Endothelial cell of umbilical vein (primary cell): Measurements from ENCODE around the gene C2orf74. TPM values are rescaled to one million over a fixed set of nuclear protein-coding genes. Genes with fewer than 3 reads are reported as not detected.

ENCODE experiments used
- BruUV-seq: library from RNA; stranded (reverse); fragments of 400-500 nt; replicated peaks from 2 replicates; lab custom pipeline; 2021; lab: Mats Ljungman, UMichigan
- CTCF ChIA-PET: fragments of 300-600, 350-600 bp; sonication (Branson Sonifier 250); formaldehyde crosslinking; loops from one replicate; lab custom pipeline; 2021; ENCODE audit warnings: antibody characterized with exemption, inconsistent platforms; lab: Charles Lee
- POLR2A ChIA-PET: fragments of 300-600, 350-600 bp; sonication (Branson Sonifier 250); formaldehyde crosslinking; loops from one replicate; lab custom pipeline; 2021; ENCODE audit warnings: antibody characterized with exemption, inconsistent platforms; lab: Charles Lee
- DNase-seq: peaks from one replicate; pipeline ENCODE4 v3.0.0-alpha.2; 2011; ENCODE audit warnings: low read depth, low spot score
- FAIRE-seq: peaks from 2 replicates; lab custom pipeline; 2011; peaks lifted over from hg19 to GRCh38; lab: Jason Lieb, UNC
- H2AFZ ChIP-seq: 2 replicates; pipeline ENCODE4 v1.6.0; 2012; ENCODE audit warnings: low read depth, low read length, control low read depth, inconsistent platforms
- H3K27ac ChIP-seq: 2 replicates; pipeline ENCODE4 v1.5.1; 2011; ENCODE audit warnings: low read depth, mild to moderate bottlenecking, control low read depth, low read length, moderate library complexity; ENCODE audit not compliant: insufficient read depth
- H3K27me3 ChIP-seq, 2 experiments: 2 replicates each; pipeline versions ENCODE4 v1.6.0 to v1.6.1; 2011; ENCODE audit warnings: low read length in 2 of 2, mixed read lengths in 1 of 2; ENCODE audit not compliant: control insufficient read depth in 2 of 2, insufficient read depth in 2 of 2
- H3K36me3 ChIP-seq, 2 experiments: 2 replicates in 1 of 2; 3 replicates in 1 of 2; pipeline ENCODE4 v1.5.1; 2011; ENCODE audit warnings: low read length in 2 of 2, mild to moderate bottlenecking in 1 of 2, moderate library complexity in 1 of 2; ENCODE audit not compliant: control insufficient read depth in 2 of 2, insufficient read depth in 2 of 2; ENCODE audit errors: extremely low read depth in 1 of 2
- H3K4me1 ChIP-seq: 3 replicates; pipeline ENCODE4 v1.5.1; 2011; ENCODE audit warnings: mild to moderate bottlenecking, low read length; ENCODE audit not compliant: control insufficient read depth, insufficient read depth; ENCODE audit errors: extremely low read depth
- H3K4me2 ChIP-seq: 2 replicates; pipeline ENCODE4 v1.6.1; 2011; ENCODE audit warnings: low read length, control low read depth, mixed read lengths; ENCODE audit not compliant: insufficient read depth
- H3K4me3 ChIP-seq, 3 experiments: fragments of 200-600 bp in 1 of 3; sonication (generic), shearing (Covaris generic) in 1 of 3; replicated peaks in 1 of 3; 2 replicates each; pipeline ENCODE4 v1.5.1; 2011 to 2016; ENCODE audit warnings: control low read depth in 3 of 3, low read length in 3 of 3, mild to moderate bottlenecking in 2 of 3, inconsistent platforms in 1 of 3, low read depth in 1 of 3, moderate library complexity in 1 of 3; ENCODE audit not compliant: insufficient read depth in 1 of 3
- H3K79me2 ChIP-seq: 2 replicates; pipeline ENCODE4 v1.6.0; 2012; ENCODE audit warnings: low read length, inconsistent platforms; ENCODE audit not compliant: control insufficient read depth, insufficient read depth
- H3K9ac ChIP-seq: replicated peaks from 2 replicates; pipeline ENCODE3; 2011; ENCODE audit warnings: low read length, control low read depth; ENCODE audit not compliant: insufficient read depth; ENCODE audit errors: extremely low read depth
- H3K9me1 ChIP-seq: replicated peaks from 3 replicates; pipeline ENCODE4 v1.6.0; 2011; ENCODE audit warnings: mild to moderate bottlenecking, low read length; ENCODE audit not compliant: control insufficient read depth, insufficient read depth; ENCODE audit errors: extremely low read depth
- H3K9me3 ChIP-seq: replicated peaks from 2 replicates; pipeline ENCODE4 v1.5.1; 2012; ENCODE audit warnings: low read length, inconsistent platforms; ENCODE audit not compliant: control insufficient read depth, insufficient read depth
- H4K20me1 ChIP-seq: replicated peaks from 2 replicates; pipeline ENCODE3; 2011; ENCODE audit warnings: mild to moderate bottlenecking, low read length; ENCODE audit not compliant: control insufficient read depth, insufficient read depth; ENCODE audit errors: extremely low read depth
- EZH2 ChIP-seq: IDR thresholded peaks from 2 replicates; pipeline ENCODE4 v1.6.1; 2012; ENCODE audit warnings: borderline replicate concordance, low read depth, mild to moderate bottlenecking, moderate library complexity, low read length, inconsistent platforms; ENCODE audit not compliant: severe bottlenecking
- FOS ChIP-seq: IDR thresholded peaks from 2 replicates; pipeline ENCODE4 v1.6.1; 2011; ENCODE audit warnings: mild to moderate bottlenecking, low read length, moderate library complexity, borderline replicate concordance; ENCODE audit not compliant: insufficient read depth
- GATA2 ChIP-seq: IDR thresholded peaks from 2 replicates; pipeline ENCODE4 v1.7.0; 2011; ENCODE audit warnings: low read depth, mild to moderate bottlenecking, moderate library complexity, mixed read lengths, low read length; ENCODE audit not compliant: insufficient read length, insufficient read depth
- JUN ChIP-seq: IDR thresholded peaks from 2 replicates; pipeline ENCODE4 v1.6.1; 2011; ENCODE audit warnings: borderline replicate concordance, low read depth; ENCODE audit not compliant: insufficient read length, insufficient read depth
- MYC ChIP-seq: IDR thresholded peaks from one replicate; pipeline ENCODE4 v1.6.1; 2011; ENCODE audit warnings: mild to moderate bottlenecking, low read depth, low read length
- POLR2A ChIP-seq: IDR thresholded peaks from 2 replicates; pipeline ENCODE4 v1.6.1; 2012; ENCODE audit warnings: low read depth, mild to moderate bottlenecking, control low read depth, low read length
- POLR2AphosphoS5 ChIP-seq: IDR thresholded peaks from 2 replicates; pipeline ENCODE4 v1.6.1; 2012; ENCODE audit warnings: low read depth, mild to moderate bottlenecking, control low read depth, low read length, moderate library complexity; ENCODE audit not compliant: insufficient read depth
- dilution Hi-C: fragments of 300-500 bp; cut with MboI; formaldehyde crosslinking; loops from one replicate; pipeline ENCODE4 v1.15.0; 2019; ENCODE audit warnings: low sequenced_read_pairs; ENCODE audit not compliant: extremely low pct_ligation_motif_present
- intact Hi-C: fragments of 100-400 bp; cut with micrococcal nuclease; formaldehyde crosslinking; loops from one replicate; pipeline ENCODE4 v1.10.0; 2022
- polyA plus RNA-seq, 4 experiments: library from polyadenylated mRNA; depleted of rRNA in 3 of 4; stranded (reverse) in 3 of 4; unstranded in 1 of 4; fragments of >200 nt; gene quantifications; 2 replicates each; pipeline versions ENCODE4 v1.2.1 to v1.2.3, GENCODE V29; 2011 to 2012; ENCODE audit warnings: missing spikeins in 1 of 4
- total RNA-seq: library from RNA; stranded (reverse); gene quantifications from 2 replicates; pipeline ENCODE4 v1.2.3, GENCODE V29; 2021
- TF ChIP-seq, protein P1 (sequence below), 2 donors: IDR thresholded peaks; 1 replicate in 1 of 2; 2 replicates in 1 of 2; pipeline ENCODE4 v1.5.1; 2011; ENCODE audit warnings: low read length in 2 of 2, mild to moderate bottlenecking in 2 of 2, moderate library complexity in 2 of 2, control low read depth in 1 of 2, inconsistent platforms in 1 of 2, low read depth in 1 of 2; ENCODE audit not compliant: insufficient read depth in 1 of 2; ENCODE audit errors: extremely low read depth in 1 of 2
- TF ChIP-seq, protein P2 (sequence below): IDR thresholded peaks from 2 replicates; pipeline ENCODE4 v1.6.1; 2011; ENCODE audit not compliant: insufficient read depth, insufficient read length

The C2orf74 gene
- total and polyA plus RNA-seq, 2 donors (not counting 3 experiments of a cell fraction or from before 2014, with no cell fraction given) = 4.1 to 5.6 TPM

DNA sequence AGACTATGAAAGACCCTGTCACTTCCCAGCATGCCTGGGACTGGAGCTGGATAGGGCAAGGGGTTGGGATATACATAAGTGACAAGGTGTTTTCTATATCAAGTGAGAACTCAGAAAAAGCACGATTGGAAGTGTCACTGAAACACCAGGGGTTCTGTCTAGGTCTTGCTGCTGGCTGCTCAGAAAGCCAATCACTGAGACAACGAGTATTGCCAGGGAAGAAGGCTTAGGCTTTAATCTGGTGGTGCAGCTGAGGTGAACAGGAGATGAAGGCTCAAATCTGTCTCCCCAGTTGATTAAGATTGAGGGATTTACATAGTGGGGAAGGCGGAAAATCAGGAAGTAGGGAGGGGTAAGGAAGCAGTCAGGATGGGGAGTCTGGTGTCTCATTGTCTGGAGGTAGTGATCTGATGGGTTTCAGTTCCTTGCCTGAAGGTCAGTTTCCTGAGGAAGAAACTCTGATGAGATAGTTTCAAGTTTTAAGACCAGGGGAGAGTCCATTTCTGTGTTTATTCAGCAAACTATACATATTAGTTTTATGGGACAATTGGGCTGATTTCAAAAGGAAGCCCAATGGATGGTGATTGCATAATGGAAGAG, 3.5 kb upstream of the C2orf74 start:
- ChIA-PET POLR2A (no interaction called here), CTCF (no interaction called here)
- no peaks in the 10 kb centered on the region for H3K36me3 ChIP-seq
- FAIRE-seq (no peak), DNase-seq (no peak)
- no TSS peak for BruUV-seq
- H3K4me1 ChIP-seq = no peaks in the 10 kb centered on the region
- H3K4me2 ChIP-seq = no peak overlapping the region
- TF ChIP-seq MYC (no peak), POLR2AphosphoS5 (no peak), POLR2A (no peak), FOS (no peak), EZH2 (no peak), GATA2 (no peak), JUN (no peak)
- TF ChIP-seq, protein P1, sequence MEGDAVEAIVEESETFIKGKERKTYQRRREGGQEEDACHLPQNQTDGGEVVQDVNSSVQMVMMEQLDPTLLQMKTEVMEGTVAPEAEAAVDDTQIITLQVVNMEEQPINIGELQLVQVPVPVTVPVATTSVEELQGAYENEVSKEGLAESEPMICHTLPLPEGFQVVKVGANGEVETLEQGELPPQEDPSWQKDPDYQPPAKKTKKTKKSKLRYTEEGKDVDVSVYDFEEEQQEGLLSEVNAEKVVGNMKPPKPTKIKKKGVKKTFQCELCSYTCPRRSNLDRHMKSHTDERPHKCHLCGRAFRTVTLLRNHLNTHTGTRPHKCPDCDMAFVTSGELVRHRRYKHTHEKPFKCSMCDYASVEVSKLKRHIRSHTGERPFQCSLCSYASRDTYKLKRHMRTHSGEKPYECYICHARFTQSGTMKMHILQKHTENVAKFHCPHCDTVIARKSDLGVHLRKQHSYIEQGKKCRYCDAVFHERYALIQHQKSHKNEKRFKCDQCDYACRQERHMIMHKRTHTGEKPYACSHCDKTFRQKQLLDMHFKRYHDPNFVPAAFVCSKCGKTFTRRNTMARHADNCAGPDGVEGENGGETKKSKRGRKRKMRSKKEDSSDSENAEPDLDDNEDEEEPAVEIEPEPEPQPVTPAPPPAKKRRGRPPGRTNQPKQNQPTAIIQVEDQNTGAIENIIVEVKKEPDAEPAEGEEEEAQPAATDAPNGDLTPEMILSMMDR (IDR thresholded peaks at IDR 0.05; ENCODE audit: extremely low read depth in 1 of 2, insufficient read depth in 1 of 2, low read depth in 1 of 2, low read length in 2 of 2) = no peak
- TF ChIP-seq, protein P2, sequence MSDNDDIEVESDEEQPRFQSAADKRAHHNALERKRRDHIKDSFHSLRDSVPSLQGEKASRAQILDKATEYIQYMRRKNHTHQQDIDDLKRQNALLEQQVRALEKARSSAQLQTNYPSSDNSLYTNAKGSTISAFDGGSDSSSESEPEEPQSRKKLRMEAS = no peak
- no peak overlapping the region for H3K27ac ChIP-seq
- H3K4me3 ChIP-seq = no peak overlapping the region
- H3K79me2 ChIP-seq = no peaks in the 10 kb centered on the region
- dilution Hi-C loops = no loop called here
- H3K9me1 ChIP-seq = no peaks in the 10 kb centered on the region
- H4K20me1 ChIP-seq = no peaks in the 10 kb centered on the region
- no peaks in the 10 kb centered on the region for H3K27me3 ChIP-seq
- intact Hi-C loops = no loop called here
- H3K9ac ChIP-seq = no peak overlapping the region
- H3K9me3 ChIP-seq = no peaks in the 10 kb centered on the region
- H2AFZ ChIP-seq = no peak overlapping the region
